Caco-2 (cell line): ENCODE data around the gene RMRP. TPM values are rescaled to one million over a fixed set of nuclear protein-coding genes. Genes with fewer than 3 reads are reported as not detected.
A peak's percentile ranks its signal among the peaks of the same experiment; 100 is the strongest.

Experiments used
- BruUV-seq: library from RNA; stranded (reverse); fragments of 400-500 nt; replicated peaks from 2 replicates; lab custom pipeline; 2021; lab: Mats Ljungman, UMichigan
- CTCF ChIA-PET: fragments of 300-600 bp; sonication (Branson Sonifier 250); formaldehyde crosslinking; loops from one replicate; lab custom pipeline; 2022; ENCODE audit warnings: antibody characterized with exemption; lab: Charles Lee
- POLR2A ChIA-PET: fragments of 300-600 bp; sonication (Branson Sonifier 250); formaldehyde crosslinking; loops from one replicate; lab custom pipeline; 2022; ENCODE audit warnings: antibody characterized with exemption; lab: Charles Lee
- DNase-seq, 2 experiments: peaks; one replicate each; pipeline versions ENCODE4 v3.0.0 to v3.0.0-alpha.2; 2020 to 2022
- H3K27me3 ChIP-seq: replicated peaks from 2 replicates; pipeline ENCODE4 v1.6.0; 2011; ENCODE audit warnings: low read length; ENCODE audit not compliant: control insufficient read depth, insufficient read depth
- H3K36me3 ChIP-seq: 2 replicates; pipeline ENCODE4 v1.5.1; 2011; ENCODE audit warnings: low read length; ENCODE audit not compliant: control insufficient read depth, insufficient read depth
- H3K4me1 ChIP-seq: fragments of 250-450 bp; sonication (Bioruptor Pico); 2 replicates; pipeline ENCODE4 v1.5.1; 2020; ENCODE audit warnings: mild to moderate bottlenecking
- H3K4me3 ChIP-seq: 2 replicates; pipeline ENCODE4 v1.5.1; 2011; ENCODE audit warnings: low read depth, mild to moderate bottlenecking, control low read depth, low read length
- H3K9me3 ChIP-seq: fragments of 250-450 bp; sonication (Bioruptor Pico); 2 replicates; pipeline ENCODE4 v1.5.1; 2020; ENCODE audit warnings: mild to moderate bottlenecking, moderate library complexity
- H3K27ac Mint-ChIP-seq: one replicate; pipeline ENCODE4 v1.8.0; 2022; ENCODE audit warnings: mixed read lengths; ENCODE audit not compliant: unreplicated experiment
- H3K27me3 Mint-ChIP-seq: one replicate; pipeline ENCODE4 v1.8.0; 2022; ENCODE audit warnings: mixed read lengths; ENCODE audit not compliant: insufficient read depth, unreplicated experiment
- H3K36me3 Mint-ChIP-seq: one replicate; pipeline ENCODE4 v1.8.0; 2022; ENCODE audit warnings: mild to moderate bottlenecking, mixed read lengths; ENCODE audit not compliant: insufficient read depth, unreplicated experiment
- H3K4me1 Mint-ChIP-seq: one replicate; pipeline ENCODE4 v1.8.0; 2022; ENCODE audit warnings: low read depth, mixed read lengths; ENCODE audit not compliant: unreplicated experiment
- H3K4me3 Mint-ChIP-seq: one replicate; pipeline ENCODE4 v1.8.0; 2022; ENCODE audit warnings: mild to moderate bottlenecking, moderate library complexity, mixed read lengths; ENCODE audit not compliant: unreplicated experiment
- H3K9me3 Mint-ChIP-seq: one replicate; pipeline ENCODE4 v1.8.0; 2022; ENCODE audit warnings: mixed read lengths; ENCODE audit not compliant: unreplicated experiment
- intact Hi-C: fragments of 100-400 bp; cut with micrococcal nuclease; formaldehyde crosslinking; loops from one replicate; pipeline ENCODE4 v1.10.0; 2022; ENCODE audit not compliant: unreplicated experiment
- total RNA-seq: library from RNA; stranded (reverse); gene quantifications from 2 replicates; pipeline ENCODE4 v1.2.3, GENCODE V29; 2022
- TF ChIP-seq, protein P1 (sequence below), 2 experiments: fragments of 200-600 bp in 1 of 2; IDR thresholded peaks; 1 replicate in 1 of 2; 2 replicates in 1 of 2; pipeline versions ENCODE4 v1.5.1 to v1.8.0; 2011 to 2022; ENCODE audit warnings: antibody characterized with exemption in 1 of 2, control low read depth in 1 of 2, inconsistent platforms in 1 of 2, low read depth in 1 of 2, low read length in 1 of 2, mild to moderate bottlenecking in 1 of 2, moderate library complexity in 1 of 2; ENCODE audit not compliant: insufficient read depth in 1 of 2, severe bottlenecking in 1 of 2, unreplicated experiment in 1 of 2

The RMRP gene
- total RNA-seq, 1 experiment from 2014 or later, result 10,161 TPM

DNA sequence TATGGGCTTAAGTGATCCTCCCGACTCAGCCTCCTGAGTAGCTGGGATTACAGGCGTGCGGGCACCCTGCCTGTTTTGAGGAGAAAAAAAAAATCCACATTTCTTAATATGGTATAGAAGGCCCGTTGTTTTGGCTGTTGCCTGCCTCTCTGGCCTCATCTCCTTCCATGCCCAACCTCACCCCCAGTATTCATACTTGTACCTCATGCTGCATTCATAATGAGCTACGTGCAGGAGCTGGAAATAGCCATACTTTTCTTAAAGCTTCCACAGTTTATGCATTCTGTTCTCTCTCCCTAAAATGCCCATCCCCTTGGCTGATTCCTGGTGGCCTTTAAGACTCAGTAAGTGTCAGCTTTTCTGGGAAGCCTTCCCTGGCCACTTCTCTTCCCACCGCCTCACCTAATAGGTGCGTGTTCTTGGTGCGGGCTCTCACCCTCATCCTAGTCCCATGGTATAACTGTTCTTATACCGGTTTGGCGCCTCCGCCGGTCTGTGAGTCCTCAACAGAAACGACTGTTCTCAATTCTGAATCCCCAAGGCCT lies 34.0 kb upstream of the RMRP start:
- Histone ChIP-seq H3K9me3 (no peaks in the 10 kb centered on the region), H3K4me3 (no peak overlapping the region), H3K36me3 (peaks cover 1% of the 10 kb centered on the region; the same call in 1 of the 2 replicates), H3K4me1 (peaks cover 34% of the 10 kb centered on the region), H3K27me3 (no peaks in the 10 kb centered on the region)
- Mint-ChIP-seq H3K27me3 (no peaks in the 10 kb centered on the region), H3K4me1 (peaks cover 8% of the 10 kb centered on the region), H3K4me3 (peak overlapping the region; percentile 80), H3K36me3 (peaks cover 21% of the 10 kb centered on the region), H3K27ac (peak overlapping the region; percentile 95), H3K9me3 (no peaks in the 10 kb centered on the region)
- TF ChIP-seq, protein P1, sequence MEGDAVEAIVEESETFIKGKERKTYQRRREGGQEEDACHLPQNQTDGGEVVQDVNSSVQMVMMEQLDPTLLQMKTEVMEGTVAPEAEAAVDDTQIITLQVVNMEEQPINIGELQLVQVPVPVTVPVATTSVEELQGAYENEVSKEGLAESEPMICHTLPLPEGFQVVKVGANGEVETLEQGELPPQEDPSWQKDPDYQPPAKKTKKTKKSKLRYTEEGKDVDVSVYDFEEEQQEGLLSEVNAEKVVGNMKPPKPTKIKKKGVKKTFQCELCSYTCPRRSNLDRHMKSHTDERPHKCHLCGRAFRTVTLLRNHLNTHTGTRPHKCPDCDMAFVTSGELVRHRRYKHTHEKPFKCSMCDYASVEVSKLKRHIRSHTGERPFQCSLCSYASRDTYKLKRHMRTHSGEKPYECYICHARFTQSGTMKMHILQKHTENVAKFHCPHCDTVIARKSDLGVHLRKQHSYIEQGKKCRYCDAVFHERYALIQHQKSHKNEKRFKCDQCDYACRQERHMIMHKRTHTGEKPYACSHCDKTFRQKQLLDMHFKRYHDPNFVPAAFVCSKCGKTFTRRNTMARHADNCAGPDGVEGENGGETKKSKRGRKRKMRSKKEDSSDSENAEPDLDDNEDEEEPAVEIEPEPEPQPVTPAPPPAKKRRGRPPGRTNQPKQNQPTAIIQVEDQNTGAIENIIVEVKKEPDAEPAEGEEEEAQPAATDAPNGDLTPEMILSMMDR (IDR thresholded peaks at IDR 0.05; ENCODE audit: insufficient read depth in 1 of 2, low read depth in 1 of 2, low read length in 1 of 2, severe bottlenecking in 1 of 2, unreplicated experiment in 1 of 2), result no peak
- no peak for DNase-seq
- intact Hi-C loops, result loop anchor here (1.0 to 5.0 kb wide), 2 partner anchors 23 to 35 kb away; partner anchors contain the start of genes CCDC107 and RMRP
- no TSS peak for BruUV-seq
- ChIA-PET POLR2A (interaction anchor here (0.7 to 2.0 kb wide), 4 partner anchors 10 to 36 kb away, joined by 3 to 6 read pairs (median 4); partner anchors contain the start of genes CCDC107 and RMRP), CTCF (interaction anchor here (3.0 kb wide), 1 partner anchor 31 kb away, joined by 19 read pairs; no protein-coding TSS in a partner anchor)

DNA sequence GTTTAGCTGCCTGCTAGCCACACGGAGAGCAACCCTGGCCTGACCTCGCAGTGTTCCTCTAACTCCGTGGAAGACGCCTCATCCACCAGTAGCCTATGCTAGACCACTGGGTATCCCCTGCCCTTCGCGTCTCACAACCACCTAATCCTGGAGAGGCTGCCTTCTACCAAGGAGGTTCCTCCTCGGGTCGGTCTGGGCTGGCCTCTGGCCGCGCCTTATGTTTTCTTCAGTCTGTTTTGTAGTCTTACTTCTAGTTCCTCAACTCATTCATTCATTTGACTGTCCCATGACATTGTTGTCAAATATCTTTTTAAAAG lies 33.5 kb upstream of the RMRP start:
- Mint-ChIP-seq H3K4me3 (peak overlapping the region; percentile 80), H3K27me3 (no peaks in the 10 kb centered on the region), H3K4me1 (peaks cover 8% of the 10 kb centered on the region), H3K9me3 (no peaks in the 10 kb centered on the region), H3K27ac (peak overlapping the region; percentile 95), H3K36me3 (peaks cover 15% of the 10 kb centered on the region)
- no peaks in the 10 kb centered on the region for H3K27me3 ChIP-seq
- peaks cover 32% of the 10 kb centered on the region for H3K4me1 ChIP-seq
- H3K9me3 ChIP-seq, result no peaks in the 10 kb centered on the region
- ChIA-PET CTCF (interaction anchor here (1.3 to 3.0 kb wide), 3 partner anchors 21 to 34 kb away, joined by 4 to 19 read pairs (median 6); partner anchors contain the start of genes CCDC107 and RMRP), POLR2A (interaction anchor here (0.7 to 2.0 kb wide), 7 partner anchors 10 to 37 kb away, joined by 3 to 6 read pairs (median 5); partner anchors contain the start of genes ARHGEF39, CCDC107 and RMRP)
- H3K4me3 ChIP-seq, result peak overlapping the region; percentile 60
- no peak for DNase-seq
- TF ChIP-seq, protein P1 (IDR thresholded peaks at IDR 0.05; ENCODE audit: insufficient read depth in 1 of 2, low read depth in 1 of 2, low read length in 1 of 2, severe bottlenecking in 1 of 2, unreplicated experiment in 1 of 2), result no peak
- intact Hi-C loops, result loop anchor here (1.0 to 5.0 kb wide), 2 partner anchors 22 to 34 kb away; partner anchors contain the start of genes CCDC107 and RMRP
- BruUV-seq, result no TSS peak
- no peaks in the 10 kb centered on the region for H3K36me3 ChIP-seq

DNA sequence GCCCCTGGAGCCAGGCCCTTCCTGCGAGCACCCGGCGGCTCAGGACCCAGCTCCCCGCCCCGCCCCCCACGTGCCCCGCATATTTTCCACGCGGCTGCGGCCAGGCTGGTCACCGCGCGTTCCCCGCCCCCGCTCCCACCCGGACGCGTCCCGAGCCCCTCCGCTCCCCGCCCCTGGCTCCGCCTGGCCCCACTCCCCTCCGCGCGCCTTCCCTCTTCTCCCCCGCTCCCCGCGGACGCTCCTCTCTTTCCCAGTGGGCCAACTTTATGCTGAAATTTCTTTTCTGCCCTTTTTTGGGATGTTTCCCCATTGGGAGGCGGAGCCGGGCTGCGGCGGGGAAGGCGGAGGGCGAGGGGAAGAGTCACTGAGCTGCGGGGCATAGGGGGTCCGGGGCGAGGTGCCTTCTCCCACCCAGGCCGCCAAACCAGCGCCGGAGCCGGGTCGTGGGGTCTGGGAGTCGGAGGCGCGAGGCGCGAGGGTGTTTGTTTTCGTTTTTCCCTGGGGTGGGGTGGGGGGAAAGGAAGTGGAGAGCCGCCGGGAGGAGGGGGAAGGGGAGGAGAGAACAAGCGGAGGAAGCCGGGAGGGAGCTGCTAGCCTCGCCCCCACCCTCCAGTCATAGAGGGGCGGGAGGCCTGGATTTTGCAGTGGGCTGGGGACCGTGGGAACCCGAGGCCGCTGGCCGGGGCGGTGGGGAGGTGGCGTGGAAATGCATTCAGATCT lies 33.0 kb upstream of the RMRP start:
- no peaks in the 10 kb centered on the region for H3K27me3 ChIP-seq
- peaks cover 14% of the 10 kb centered on the region for H3K36me3 Mint-ChIP-seq
- H3K4me3 Mint-ChIP-seq, result peak overlapping the region; percentile 80
- intact Hi-C loops, result loop anchor here (1.0 to 5.0 kb wide), 2 partner anchors 21 to 33 kb away; partner anchors contain the start of genes CCDC107 and RMRP
- peak overlapping the region; percentile 60 for H3K4me3 ChIP-seq
- peaks cover 8% of the 10 kb centered on the region for H3K4me1 Mint-ChIP-seq
- no peaks in the 10 kb centered on the region for H3K9me3 Mint-ChIP-seq
- peaks cover 27% of the 10 kb centered on the region for H3K4me1 ChIP-seq
- H3K9me3 ChIP-seq, result no peaks in the 10 kb centered on the region
- H3K27ac Mint-ChIP-seq, result peak overlapping the region; percentile 95
- TF ChIP-seq, protein P1 (IDR thresholded peaks at IDR 0.05; ENCODE audit: insufficient read depth in 1 of 2, low read depth in 1 of 2, low read length in 1 of 2, severe bottlenecking in 1 of 2, unreplicated experiment in 1 of 2), result no peak
- H3K36me3 ChIP-seq, result no peaks in the 10 kb centered on the region
- POLR2A ChIA-PET, result interaction anchor here (0.6 to 2.0 kb wide), 9 partner anchors 11 to 38 kb away, joined by 3 to 6 read pairs (median 5); partner anchors contain the start of genes ARHGEF39, CCDC107 and RMRP
- no peaks in the 10 kb centered on the region for H3K27me3 Mint-ChIP-seq
- BruUV-seq, result TSS peak; percentile 30
- CTCF ChIA-PET, result interaction anchor here (0.6 to 3.0 kb wide), 4 partner anchors 21 to 45 kb away, joined by 4 to 19 read pairs (median 5); partner anchors contain the start of genes CCDC107 and RMRP
- DNase-seq, result peak; percentile 66 to 68
